ENCODE data around the gene STK32C.

Gene STK32C

DNA sequence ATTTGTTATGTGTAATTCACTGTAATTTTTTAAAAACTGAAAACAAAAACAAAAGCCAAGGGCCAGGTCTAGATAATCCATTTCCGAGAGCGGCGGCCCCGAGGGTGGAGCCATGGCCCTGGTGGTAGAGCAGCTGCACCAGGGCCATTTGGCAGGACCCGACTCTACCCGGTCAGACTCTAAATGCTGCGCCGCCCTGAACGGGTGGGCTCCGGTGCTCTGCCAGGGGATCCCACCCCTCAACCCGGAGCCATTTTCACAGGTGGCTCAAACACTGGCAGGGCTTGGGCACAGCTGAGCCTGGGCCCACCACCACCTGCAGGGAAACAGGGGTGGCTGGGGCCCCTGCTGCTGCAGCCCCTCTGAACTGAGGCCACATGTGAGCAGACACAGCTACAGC lies 64.1 kb downstream of the STK32C start:
- FAIRE-seq: no peak
- no peak for DNase-seq (ENCODE audit: insufficient read length, low spot score)
- no peak for TF ChIP-seq POLR2AphosphoS5 (IDR thresholded peaks at IDR 0.05; ENCODE audit: low read depth, low read length)

DNA sequence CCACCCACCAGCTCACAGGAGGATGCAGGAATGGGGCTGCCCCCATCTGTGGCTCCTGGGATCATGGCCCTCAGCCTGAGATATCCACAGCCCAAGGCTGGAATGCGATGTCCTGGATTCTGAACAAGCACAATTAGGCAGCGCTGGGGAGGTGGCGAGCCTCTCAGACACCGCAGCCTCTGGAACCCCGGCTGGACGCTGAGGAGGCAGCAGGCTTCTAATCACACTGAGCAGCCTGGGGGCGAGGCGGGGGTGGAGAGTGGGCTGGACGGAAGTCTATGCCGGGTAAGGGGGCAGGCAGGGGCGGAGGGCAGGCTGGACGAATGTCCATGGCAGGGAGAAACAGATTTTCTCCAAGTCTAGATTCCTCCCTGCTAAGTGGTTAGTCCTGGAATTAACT lies 64.6 kb downstream of the STK32C start:
- no peak for TF ChIP-seq POU2F2 (IDR thresholded peaks at IDR 0.05; ENCODE audit: low read depth, low read length)
- no peak for TF ChIP-seq POLR2AphosphoS5 (IDR thresholded peaks at IDR 0.05; ENCODE audit: low read depth, low read length)
- no peak for TF ChIP-seq POLR2A (IDR thresholded peaks at IDR 0.05; ENCODE audit: low read depth, low read length)
- TF ChIP-seq TAF1 (IDR thresholded peaks at IDR 0.05; ENCODE audit: low read depth, low read length): no peak
- no peak for TF ChIP-seq SPI1 (IDR thresholded peaks at IDR 0.05; ENCODE audit: low read depth, low read length)
- no peak for TF ChIP-seq PAX5 (IDR thresholded peaks at IDR 0.05; ENCODE audit: insufficient read depth, low read length, severe bottlenecking)
- no peak for FAIRE-seq
- no peak for DNase-seq (ENCODE audit: insufficient read length, low spot score)

DNA sequence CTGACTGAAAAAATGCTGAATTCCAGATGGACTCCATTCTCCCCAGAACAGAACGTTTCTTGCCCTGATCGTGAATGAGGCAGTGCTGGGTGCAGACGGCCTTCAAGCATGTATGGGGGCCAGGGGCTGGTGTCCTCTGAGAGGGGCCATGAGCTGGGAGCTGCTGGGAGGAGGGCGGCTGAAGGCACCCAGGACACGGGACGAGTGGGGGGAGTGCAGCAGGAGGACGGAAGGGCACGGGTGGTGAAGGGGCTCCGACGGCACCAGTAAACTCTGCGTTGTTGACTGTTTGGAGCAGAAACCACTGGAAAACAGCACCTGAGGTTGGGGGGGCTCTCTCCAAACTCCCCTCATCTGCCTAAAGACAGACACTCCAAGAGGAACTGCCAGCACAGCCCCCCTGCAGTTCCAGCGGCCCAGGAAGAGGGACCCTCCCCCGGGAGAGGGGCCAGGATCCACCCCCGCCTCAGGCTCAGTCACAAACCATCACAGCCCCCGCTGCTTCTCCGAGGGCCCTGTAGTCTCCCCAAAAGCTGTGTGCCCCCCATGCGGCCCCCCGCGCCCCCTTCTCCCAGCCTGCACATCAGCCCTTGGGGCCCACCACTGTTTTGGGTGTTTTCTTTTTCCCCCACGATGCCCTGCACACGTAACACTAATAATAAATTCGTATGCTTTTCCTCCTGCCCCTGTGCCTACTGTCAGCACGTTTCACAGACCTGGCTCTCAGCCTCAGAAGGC lies 65.5 kb downstream of the STK32C start:
- no peak for FAIRE-seq
- DNase-seq (ENCODE audit: insufficient read length, low spot score): no peak

DNA sequence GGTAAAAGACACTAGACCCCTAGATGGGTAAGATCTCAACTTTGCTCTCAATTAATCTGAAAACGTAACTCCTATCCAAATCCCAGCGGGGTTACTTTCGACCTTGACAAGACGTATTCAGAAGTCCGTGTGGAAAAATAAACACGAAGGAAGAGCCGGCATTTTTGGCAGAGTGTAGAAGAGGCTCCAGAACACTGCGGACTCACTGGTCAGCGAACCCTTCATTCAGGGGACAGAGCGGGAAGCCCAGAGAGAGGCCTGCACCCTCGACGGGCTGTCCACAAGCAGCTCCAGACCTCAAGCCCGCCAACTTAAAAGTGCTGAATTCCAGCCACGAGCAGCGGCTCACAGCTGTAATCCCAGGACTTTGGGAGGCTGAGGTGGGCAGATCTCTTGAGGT lies 66.3 kb downstream of the STK32C start:
- TF ChIP-seq POU2F2 (IDR thresholded peaks at IDR 0.05; ENCODE audit: low read depth, low read length): no peak
- no peak for TF ChIP-seq TAF1 (IDR thresholded peaks at IDR 0.05; ENCODE audit: low read depth, low read length)
- no peak for TF ChIP-seq POLR2AphosphoS5 (IDR thresholded peaks at IDR 0.05; ENCODE audit: low read depth, low read length)
- no peak for TF ChIP-seq SPI1 (IDR thresholded peaks at IDR 0.05; ENCODE audit: low read depth, low read length)
- TF ChIP-seq POLR2A (IDR thresholded peaks at IDR 0.05; ENCODE audit: low read depth, low read length): no peak
- no peak for TF ChIP-seq PAX5 (IDR thresholded peaks at IDR 0.05; ENCODE audit: insufficient read depth, low read length, severe bottlenecking)
- FAIRE-seq (no peak), DNase-seq (ENCODE audit: insufficient read length, low spot score) (no peak)

More for the DNA sequence above, 65.5 kb downstream of the STK32C start:
- no peak for TF ChIP-seq POU2F2 (IDR thresholded peaks at IDR 0.05; ENCODE audit: low read depth, low read length)

DNA sequence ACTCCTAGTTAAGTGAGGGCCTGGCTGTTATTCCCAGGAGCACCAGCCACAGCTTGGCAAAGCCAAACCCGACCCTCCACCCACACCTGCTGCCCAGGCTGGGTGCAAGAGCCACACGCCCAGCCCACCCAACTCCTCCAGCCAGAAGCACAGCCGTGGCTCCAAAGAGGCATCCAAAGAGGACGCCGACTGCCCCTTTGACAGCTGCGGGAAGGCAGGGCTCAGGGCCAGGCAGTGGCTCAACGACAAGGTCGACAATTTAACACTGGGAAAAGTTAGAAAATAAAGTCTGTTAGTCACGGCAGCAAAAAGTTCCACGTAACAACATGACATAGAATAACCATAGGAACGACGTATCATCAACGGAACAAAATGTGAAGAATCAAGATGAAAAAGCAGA lies 66.7 kb downstream of the STK32C start:
- no peak for TF ChIP-seq TAF1 (IDR thresholded peaks at IDR 0.05; ENCODE audit: low read depth, low read length)
- TF ChIP-seq POU2F2 (IDR thresholded peaks at IDR 0.05; ENCODE audit: low read depth, low read length): no peak
- TF ChIP-seq POLR2AphosphoS5 (IDR thresholded peaks at IDR 0.05; ENCODE audit: low read depth, low read length): no peak
- no peak for TF ChIP-seq SPI1 (IDR thresholded peaks at IDR 0.05; ENCODE audit: low read depth, low read length)
- TF ChIP-seq POLR2A (IDR thresholded peaks at IDR 0.05; ENCODE audit: low read depth, low read length): no peak
- no peak for TF ChIP-seq PAX5 (IDR thresholded peaks at IDR 0.05; ENCODE audit: insufficient read depth, low read length, severe bottlenecking)
- FAIRE-seq: no peak
- DNase-seq (ENCODE audit: insufficient read length, low spot score): no peak

- FAIRE-seq (no peak), DNase-seq (ENCODE audit: insufficient read length, low spot score) (no peak)
- TF ChIP-seq TAF1 (IDR thresholded peaks at IDR 0.05; ENCODE audit: low read depth, low read length) (no peak), PAX5 (IDR thresholded peaks at IDR 0.05; ENCODE audit: insufficient read depth, low read length, severe bottlenecking) (no peak), POLR2AphosphoS5 (IDR thresholded peaks at IDR 0.05; ENCODE audit: low read depth, low read length) (no peak), POU2F2 (IDR thresholded peaks at IDR 0.05; ENCODE audit: low read depth, low read length) (no peak), SPI1 (IDR thresholded peaks at IDR 0.05; ENCODE audit: low read depth, low read length) (no peak), POLR2A (IDR thresholded peaks at IDR 0.05; ENCODE audit: low read depth, low read length) (no peak)
Measured at GRCh38 chr10:132240581-132240980, 67.2 kb downstream of the STK32C start.

GRCh38 chr10:132240156-132240555 lies 67.6 kb downstream of the STK32C start:
- FAIRE-seq (no peak), DNase-seq (ENCODE audit: insufficient read length, low spot score) (no peak)
- no peak for TF ChIP-seq SPI1 (IDR thresholded peaks at IDR 0.05; ENCODE audit: low read depth, low read length)
- no peak for TF ChIP-seq TAF1 (IDR thresholded peaks at IDR 0.05; ENCODE audit: low read depth, low read length)
- TF ChIP-seq PAX5 (IDR thresholded peaks at IDR 0.05; ENCODE audit: insufficient read depth, low read length, severe bottlenecking): no peak
- TF ChIP-seq POLR2AphosphoS5 (IDR thresholded peaks at IDR 0.05; ENCODE audit: low read depth, low read length): no peak
- TF ChIP-seq POLR2A (IDR thresholded peaks at IDR 0.05; ENCODE audit: low read depth, low read length): no peak
- TF ChIP-seq POU2F2 (IDR thresholded peaks at IDR 0.05; ENCODE audit: low read depth, low read length): no peak

DNA sequence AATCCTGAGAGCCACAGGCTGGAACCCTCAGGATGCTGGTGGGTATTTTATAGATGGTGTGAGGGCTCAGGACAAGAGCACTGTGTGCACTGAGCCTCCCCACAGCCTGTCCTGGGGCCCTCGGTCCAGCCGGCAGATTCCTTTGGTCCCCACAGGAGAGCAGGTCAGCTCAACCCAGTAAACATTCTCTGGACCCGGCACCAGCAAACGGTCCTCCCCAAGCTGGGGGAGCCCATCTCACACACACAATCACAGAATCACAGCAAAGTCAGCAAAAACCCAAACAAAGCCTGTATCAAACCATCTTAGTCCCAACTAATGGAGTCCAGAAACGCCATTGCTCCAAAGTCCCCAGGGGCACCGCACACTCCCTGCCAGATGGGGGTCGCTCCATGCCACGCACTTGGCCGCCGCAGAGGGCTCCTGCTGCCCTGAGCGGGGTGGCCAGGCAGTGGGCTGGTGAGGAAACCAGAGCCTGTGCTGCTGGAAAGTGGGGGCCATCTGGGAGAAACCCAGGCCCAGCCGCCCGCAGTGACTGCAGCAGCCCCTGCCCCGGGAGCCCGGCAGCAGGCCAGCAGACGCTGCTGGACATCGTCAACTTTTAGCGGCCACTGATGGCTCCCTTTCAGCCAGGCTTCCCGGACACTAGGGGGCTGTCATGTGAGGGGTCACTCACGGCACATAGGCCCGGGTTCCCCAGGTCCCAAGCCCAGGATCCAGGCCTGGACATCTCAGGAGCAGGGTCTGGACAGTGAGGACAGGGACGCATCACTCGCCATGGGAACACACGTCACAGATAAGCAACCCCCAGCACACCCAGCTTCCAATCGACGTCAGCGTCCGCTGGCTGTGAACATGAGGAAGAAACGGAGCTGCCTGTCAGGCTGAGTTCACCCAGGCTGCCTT lies 68.4 kb downstream of the STK32C start:
- no peak for DNase-seq (ENCODE audit: insufficient read length, low spot score)
- no peak for TF ChIP-seq SPI1 (IDR thresholded peaks at IDR 0.05; ENCODE audit: low read depth, low read length)
- no peak for TF ChIP-seq POLR2AphosphoS5 (IDR thresholded peaks at IDR 0.05; ENCODE audit: low read depth, low read length)
- TF ChIP-seq POLR2A (IDR thresholded peaks at IDR 0.05; ENCODE audit: low read depth, low read length): no peak
- no peak for TF ChIP-seq TAF1 (IDR thresholded peaks at IDR 0.05; ENCODE audit: low read depth, low read length)
- TF ChIP-seq POU2F2 (IDR thresholded peaks at IDR 0.05; ENCODE audit: low read depth, low read length): no peak
- TF ChIP-seq PAX5 (IDR thresholded peaks at IDR 0.05; ENCODE audit: insufficient read depth, low read length, severe bottlenecking): no peak
- no peak for FAIRE-seq

DNA sequence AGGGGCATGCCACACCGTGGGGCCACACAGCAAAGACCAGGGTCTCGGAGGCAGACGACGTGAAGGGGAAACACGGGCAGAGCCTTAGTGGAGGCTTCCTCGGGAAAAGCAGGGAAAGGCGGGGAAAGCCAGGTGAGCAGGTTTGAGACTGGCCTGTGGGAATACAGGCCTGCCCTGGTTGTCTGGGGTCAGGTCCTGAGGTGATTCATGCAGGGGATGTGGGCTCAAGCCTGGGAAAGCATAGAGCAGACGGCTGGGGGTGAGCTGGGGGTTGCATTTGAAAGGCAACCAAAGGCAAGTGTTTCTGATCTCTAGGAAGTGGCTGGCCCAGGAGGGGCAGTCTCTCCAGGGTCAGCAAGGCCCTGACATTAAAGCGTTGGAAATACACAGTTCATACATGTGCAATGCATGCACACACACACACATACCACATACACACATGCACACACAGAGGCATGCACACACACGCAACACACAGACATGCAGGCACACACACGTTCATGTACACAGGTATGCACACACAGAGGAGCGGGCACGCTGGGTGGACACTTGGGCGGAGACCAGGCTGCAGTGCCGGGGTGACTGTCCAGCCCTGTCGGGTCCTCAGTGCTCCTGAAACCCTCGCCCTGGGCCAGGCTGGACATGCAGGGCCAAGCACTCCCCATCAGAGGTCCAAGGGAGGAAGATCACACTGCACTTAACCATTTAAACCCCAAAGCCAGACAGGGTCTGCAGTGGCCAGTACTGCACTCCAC lies 69.2 kb downstream of the STK32C start:
- TF ChIP-seq POLR2AphosphoS5 (IDR thresholded peaks at IDR 0.05; ENCODE audit: low read depth, low read length) (no peak), POU2F2 (IDR thresholded peaks at IDR 0.05; ENCODE audit: low read depth, low read length) (no peak), SPI1 (IDR thresholded peaks at IDR 0.05; ENCODE audit: low read depth, low read length) (no peak), PAX5 (IDR thresholded peaks at IDR 0.05; ENCODE audit: insufficient read depth, low read length, severe bottlenecking) (no peak), TAF1 (IDR thresholded peaks at IDR 0.05; ENCODE audit: low read depth, low read length) (no peak), POLR2A (IDR thresholded peaks at IDR 0.05; ENCODE audit: low read depth, low read length) (no peak)
- FAIRE-seq (no peak), DNase-seq (ENCODE audit: insufficient read length, low spot score) (no peak)
